ES-I3 (cell line): Measurements from ENCODE around the gene BACH2.
"Not testable (repeated sequence)": the region's sequence is repeated elsewhere in the genome, so short reads cannot be mapped to it uniquely, and the experiment has no call there.

Experiments
- H3K36me3 ChIP-seq: 2 replicates; pipeline ENCODE4 v1.6.1; 2013; ENCODE audit warnings: mild to moderate bottlenecking, low read length, control low read depth, moderate library complexity; ENCODE audit not compliant: insufficient read depth
- H3K4me1 ChIP-seq: 2 replicates; pipeline ENCODE4 v1.6.1; 2013; ENCODE audit warnings: mild to moderate bottlenecking, control low read depth, low read length; ENCODE audit not compliant: insufficient read depth
- H3K9ac ChIP-seq: 2 replicates; pipeline ENCODE4 v1.6.1; 2013; ENCODE audit warnings: low read depth, mild to moderate bottlenecking, low read length, moderate library complexity
- H3K9me3 ChIP-seq: 2 replicates; pipeline ENCODE4 v1.6.1; 2013; ENCODE audit warnings: mild to moderate bottlenecking, low read length, moderate library complexity; ENCODE audit not compliant: control insufficient read depth, insufficient read depth

Gene BACH2

DNA sequence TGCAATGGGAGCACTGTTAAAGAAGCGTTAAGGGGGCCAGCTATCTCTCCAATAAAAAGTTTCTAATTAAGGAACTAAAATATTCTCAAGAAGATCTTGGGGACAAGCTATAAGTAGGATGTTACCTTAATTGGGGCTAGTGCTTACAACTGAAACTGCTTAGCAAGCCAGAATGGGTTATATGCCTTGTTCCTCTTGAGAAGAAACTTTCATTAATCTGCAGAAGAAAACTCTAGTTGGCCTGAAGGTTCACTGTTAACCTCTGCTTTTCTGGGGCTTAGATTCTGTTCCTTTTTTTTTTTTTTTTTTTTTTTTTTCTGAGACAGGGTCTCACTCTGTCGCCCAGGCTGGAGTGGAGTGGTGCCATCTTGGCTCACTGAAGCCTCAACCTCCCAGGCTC, 82.2 kb downstream of the BACH2 start:
- Histone ChIP-seq H3K9ac (no peak overlapping the region), H3K4me1 (peaks cover 39% of the 10 kb centered on the region), H3K9me3 (no peaks in the 10 kb centered on the region), H3K36me3 (no peaks in the 10 kb centered on the region; the same call in 1 of the 2 replicates)

DNA sequence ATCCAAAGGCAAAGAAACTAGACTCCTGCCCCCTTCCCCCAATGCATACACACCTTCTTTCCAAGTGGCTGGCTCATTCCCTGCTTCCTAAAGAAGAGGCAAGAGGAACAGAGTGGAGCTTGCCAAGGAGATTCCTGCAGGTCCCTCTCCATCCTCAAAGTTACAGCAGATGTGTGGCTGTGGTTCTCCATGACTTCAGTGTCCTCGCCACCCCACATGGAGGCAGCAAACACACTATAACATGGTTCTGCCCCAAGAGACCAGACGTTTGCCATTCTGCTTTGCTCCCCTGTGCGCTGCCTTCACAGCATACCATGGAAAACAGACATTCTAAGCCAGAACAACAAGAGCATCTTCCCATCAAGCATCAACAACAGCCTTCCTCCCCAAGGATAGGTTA, 84.4 kb downstream of the BACH2 start:
- Histone ChIP-seq H3K9ac (no peak overlapping the region), H3K9me3 (no peaks in the 10 kb centered on the region), H3K36me3 (no peaks in the 10 kb centered on the region; the same call in none of the 2 replicates), H3K4me1 (peaks cover 23% of the 10 kb centered on the region)

- Histone ChIP-seq H3K36me3 (no peaks in the 10 kb centered on the region; the same call in none of the 2 replicates), H3K4me1 (no peaks in the 10 kb centered on the region), H3K9ac (no peak overlapping the region), H3K9me3 (no peaks in the 10 kb centered on the region)
These were observed 87.1 kb downstream of the BACH2 start for GRCh38 chr6:90209527-90209926.

GRCh38 chr6:90208690-90209089, 88.0 kb downstream of the BACH2 start:
- H3K9ac ChIP-seq, H3K9me3 ChIP-seq, H3K4me1 ChIP-seq, H3K36me3 ChIP-seq: not testable (repeated sequence)

DNA sequence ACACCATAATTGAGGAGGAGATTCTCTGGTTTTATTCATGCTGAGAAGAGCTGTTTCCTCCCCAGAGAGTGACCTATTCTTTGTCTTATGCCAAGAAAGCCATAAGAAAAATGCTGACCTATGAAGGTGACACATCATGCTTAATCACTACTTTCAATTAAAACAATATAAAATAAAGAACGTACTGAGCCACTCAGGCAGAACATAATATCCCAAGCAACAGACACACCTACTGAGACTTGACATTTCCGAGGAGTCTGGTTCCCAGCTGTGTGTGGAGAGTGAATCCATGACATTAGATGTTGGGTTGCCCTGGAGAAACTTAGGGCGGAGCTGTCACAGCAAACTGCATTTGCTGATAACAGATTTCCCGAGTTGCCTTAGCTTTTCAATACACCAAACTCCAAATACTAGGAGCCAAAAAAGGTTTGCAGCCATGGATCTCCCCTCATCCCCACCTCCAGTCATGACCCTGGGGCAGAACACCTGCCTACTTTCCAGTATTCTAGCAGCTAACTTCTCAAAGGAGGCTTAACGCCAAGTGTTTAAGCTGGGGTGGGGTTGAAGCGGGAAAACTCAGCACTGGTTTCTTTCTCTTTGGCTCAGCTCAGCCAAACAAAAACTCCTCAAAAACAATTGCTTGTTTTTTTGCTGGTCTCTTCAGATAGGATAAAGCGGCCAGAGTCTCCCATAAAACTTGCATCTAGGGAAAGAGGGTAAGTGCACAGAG, 92.2 kb downstream of the BACH2 start:
- Histone ChIP-seq H3K4me1 (no peaks in the 10 kb centered on the region), H3K9me3 (no peaks in the 10 kb centered on the region)

DNA sequence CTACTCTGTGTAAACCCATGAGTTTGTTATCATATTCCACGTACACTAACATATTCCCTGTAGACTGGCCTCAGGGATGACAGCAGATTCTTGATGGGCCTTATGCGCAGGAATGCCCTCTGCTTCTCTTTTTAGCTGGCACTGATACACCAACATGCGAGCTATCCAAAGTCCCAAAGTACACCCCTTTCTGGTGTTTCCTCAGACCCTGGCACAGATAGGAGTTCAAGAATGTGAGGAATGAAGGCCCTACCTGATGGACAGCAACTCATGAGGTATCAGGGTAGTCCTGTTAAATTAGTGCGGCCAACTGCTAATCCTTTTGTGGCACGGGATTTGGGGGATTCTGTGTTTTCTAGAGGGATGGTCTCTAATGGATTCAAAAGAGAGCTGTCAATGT, 93.0 kb downstream of the BACH2 start:
- H3K36me3 ChIP-seq: no peaks in the 10 kb centered on the region
- no peaks in the 10 kb centered on the region for H3K4me1 ChIP-seq
- H3K9me3 ChIP-seq: 0 out of 2 replicates have a peak, but pooled peaks cover 2% of the 10 kb centered on the region
- no peak overlapping the region for H3K9ac ChIP-seq

More for the DNA sequence above, 92.2 kb downstream of the BACH2 start:
- H3K36me3 ChIP-seq: no peaks in the 10 kb centered on the region; the same call in 1 of the 2 replicates
- no peak overlapping the region for H3K9ac ChIP-seq

- Histone ChIP-seq H3K36me3 (peaks cover 3% of the 10 kb centered on the region; the same call in 1 of the 2 replicates), H3K9me3 (peaks cover 15% of the 10 kb centered on the region), H3K9ac (no peak overlapping the region), H3K4me1 (no peaks in the 10 kb centered on the region)
These were observed 94.5 kb downstream of the BACH2 start for GRCh38 chr6:90202156-90202555.

- Histone ChIP-seq H3K9me3 (peaks cover 15% of the 10 kb centered on the region), H3K4me1 (0 out of 2 replicates have a peak, but pooled peaks cover 6% of the 10 kb centered on the region)
These were observed 96.7 kb downstream of the BACH2 start for GRCh38 chr6:90199900-90200299.

GRCh38 chr6:90198758-90199425, 97.8 kb downstream of the BACH2 start:
- H3K9me3 ChIP-seq: peaks cover 15% of the 10 kb centered on the region
- 0 out of 2 replicates have a peak, but pooled peaks cover 6% of the 10 kb centered on the region for H3K4me1 ChIP-seq
- no peak overlapping the region for H3K9ac ChIP-seq
- peaks cover 3% of the 10 kb centered on the region; the same call in 1 of the 2 replicates for H3K36me3 ChIP-seq

More at GRCh38 chr6:90199900-90200299, 96.7 kb downstream of the BACH2 start:
- H3K36me3 ChIP-seq: peaks cover 3% of the 10 kb centered on the region; the same call in 1 of the 2 replicates
- H3K9ac ChIP-seq: no peak overlapping the region

DNA sequence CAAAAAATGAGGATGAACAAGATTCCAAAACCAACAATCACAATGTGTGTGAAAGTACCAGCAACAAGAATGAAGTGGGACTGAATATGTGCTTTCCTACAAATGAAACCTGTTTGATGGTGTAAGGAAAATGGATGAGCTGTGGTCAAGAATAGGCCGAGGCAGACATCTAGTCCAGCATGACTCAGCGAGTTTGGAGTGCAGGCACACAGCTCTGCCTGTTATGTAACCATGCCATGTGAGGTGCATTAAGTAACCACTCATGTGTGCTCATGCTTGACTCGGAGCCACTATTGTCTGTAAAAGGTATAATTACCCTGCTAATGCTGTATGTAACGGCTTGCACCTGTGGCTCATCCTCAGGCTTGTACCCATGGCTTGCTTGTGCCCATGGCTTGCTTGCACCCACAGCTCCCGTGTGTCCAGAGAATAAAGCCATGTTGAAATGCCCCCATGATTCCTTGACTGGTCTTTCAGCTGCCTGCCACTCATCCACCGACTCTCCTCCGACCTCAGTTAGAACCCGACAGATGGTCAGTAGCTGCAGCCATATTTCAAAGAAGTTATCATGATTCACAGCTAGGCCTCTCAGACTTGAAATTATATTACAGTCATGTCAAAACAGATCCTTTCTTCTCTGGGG, 98.7 kb downstream of the BACH2 start:
- Histone ChIP-seq H3K9ac (no peak overlapping the region), H3K36me3 (peaks cover 3% of the 10 kb centered on the region; the same call in 1 of the 2 replicates), H3K9me3 (peaks cover 15% of the 10 kb centered on the region), H3K4me1 (0 out of 2 replicates have a peak, but pooled peaks cover 6% of the 10 kb centered on the region)

GRCh38 chr6:90195094-90195829, 101.4 kb downstream of the BACH2 start:
- no peak overlapping the region for H3K9ac ChIP-seq
- H3K4me1 ChIP-seq: 0 out of 2 replicates have a peak, but pooled peaks cover 6% of the 10 kb centered on the region
- H3K9me3 ChIP-seq: peaks cover 15% of the 10 kb centered on the region
- peaks cover 3% of the 10 kb centered on the region; the same call in 1 of the 2 replicates for H3K36me3 ChIP-seq

DNA sequence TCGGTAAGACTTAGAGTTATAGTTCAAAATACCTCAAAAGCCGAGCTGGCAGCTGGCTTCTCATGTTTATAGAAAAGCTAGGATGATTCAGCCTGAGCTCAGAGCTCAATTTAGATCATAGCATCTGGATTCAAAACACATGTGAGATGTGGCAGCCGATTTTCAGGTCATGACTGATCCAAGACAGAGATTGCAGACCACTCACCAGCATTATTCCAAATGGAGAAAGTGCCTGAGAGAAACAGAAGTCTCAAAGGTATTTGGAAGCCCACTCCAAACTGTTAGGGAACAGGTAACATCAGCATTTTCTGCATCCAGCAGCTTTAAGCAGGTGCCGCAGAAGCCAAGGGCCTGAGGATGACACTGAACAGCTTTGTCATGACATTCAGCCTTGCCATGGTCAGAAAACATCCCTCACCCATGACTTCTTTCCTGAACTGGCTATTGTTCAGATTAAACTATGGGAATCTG, 102.2 kb downstream of the BACH2 start:
- H3K4me1 ChIP-seq: 0 out of 2 replicates have a peak, but pooled peaks cover 6% of the 10 kb centered on the region
- no peak overlapping the region for H3K9ac ChIP-seq
- peaks cover 15% of the 10 kb centered on the region for H3K9me3 ChIP-seq
- H3K36me3 ChIP-seq: peaks cover 3% of the 10 kb centered on the region; the same call in 1 of the 2 replicates

GRCh38 chr6:90193359-90193758, 103.3 kb downstream of the BACH2 start:
- H3K36me3 ChIP-seq: peaks cover 3% of the 10 kb centered on the region; the same call in 1 of the 2 replicates
- peaks cover 10% of the 10 kb centered on the region for H3K9me3 ChIP-seq
- H3K4me1 ChIP-seq: 0 out of 2 replicates have a peak, but pooled peaks cover 6% of the 10 kb centered on the region
- no peak overlapping the region for H3K9ac ChIP-seq
